Measurements from ENCODE around the gene SLC22A23.

SLC22A23 gene

DNA sequence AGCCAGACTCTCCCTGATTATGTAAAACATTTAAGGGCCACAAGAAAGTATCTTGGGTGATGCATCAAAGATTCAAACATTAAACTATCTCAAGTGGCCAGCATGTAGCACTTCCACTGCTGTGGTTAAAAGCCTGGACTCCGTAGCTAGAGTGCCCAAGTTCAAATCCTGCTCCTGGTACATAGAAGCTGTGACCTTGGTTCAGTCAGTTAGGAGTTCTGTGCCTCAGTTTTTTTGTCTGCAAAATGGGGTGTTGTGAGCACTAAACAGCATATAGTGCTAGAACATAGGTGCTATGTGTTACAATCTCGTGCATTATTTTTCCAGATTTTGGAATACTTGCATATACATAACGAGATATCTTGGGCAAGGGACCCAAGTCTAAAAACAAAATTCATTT is 129.4 kb downstream of the SLC22A23 start:
- H3K4me3 ChIP-seq (ENCODE audit: low read depth, low read length): no peak overlapping the region
- TF ChIP-seq, protein P1, sequence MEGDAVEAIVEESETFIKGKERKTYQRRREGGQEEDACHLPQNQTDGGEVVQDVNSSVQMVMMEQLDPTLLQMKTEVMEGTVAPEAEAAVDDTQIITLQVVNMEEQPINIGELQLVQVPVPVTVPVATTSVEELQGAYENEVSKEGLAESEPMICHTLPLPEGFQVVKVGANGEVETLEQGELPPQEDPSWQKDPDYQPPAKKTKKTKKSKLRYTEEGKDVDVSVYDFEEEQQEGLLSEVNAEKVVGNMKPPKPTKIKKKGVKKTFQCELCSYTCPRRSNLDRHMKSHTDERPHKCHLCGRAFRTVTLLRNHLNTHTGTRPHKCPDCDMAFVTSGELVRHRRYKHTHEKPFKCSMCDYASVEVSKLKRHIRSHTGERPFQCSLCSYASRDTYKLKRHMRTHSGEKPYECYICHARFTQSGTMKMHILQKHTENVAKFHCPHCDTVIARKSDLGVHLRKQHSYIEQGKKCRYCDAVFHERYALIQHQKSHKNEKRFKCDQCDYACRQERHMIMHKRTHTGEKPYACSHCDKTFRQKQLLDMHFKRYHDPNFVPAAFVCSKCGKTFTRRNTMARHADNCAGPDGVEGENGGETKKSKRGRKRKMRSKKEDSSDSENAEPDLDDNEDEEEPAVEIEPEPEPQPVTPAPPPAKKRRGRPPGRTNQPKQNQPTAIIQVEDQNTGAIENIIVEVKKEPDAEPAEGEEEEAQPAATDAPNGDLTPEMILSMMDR (IDR thresholded peaks at IDR 0.05; ENCODE audit: control insufficient read depth, extremely low read depth, insufficient read depth): no peak
- no peak for DNase-seq (ENCODE audit: low read depth)

DNA sequence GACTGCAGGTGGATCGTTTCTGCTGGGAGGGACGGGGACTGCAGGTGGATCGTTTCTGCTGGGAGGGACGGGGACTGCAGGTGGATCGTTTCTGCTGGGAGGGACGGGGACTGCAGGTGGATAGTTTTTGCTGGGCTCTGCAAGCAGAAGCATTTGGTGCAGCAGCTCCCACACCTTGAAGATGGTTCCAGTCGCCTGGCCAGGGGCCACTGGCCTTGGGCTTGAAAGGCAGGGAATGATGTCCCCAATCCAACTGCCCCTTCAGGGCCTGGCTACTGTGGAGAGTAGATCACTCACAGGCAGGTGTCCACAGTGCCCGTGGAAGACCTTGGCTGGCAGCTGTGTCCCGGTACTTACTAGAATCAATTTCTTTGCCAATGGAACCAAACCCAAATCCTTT is 129.9 kb downstream of the SLC22A23 start:
- H3K4me3 ChIP-seq (ENCODE audit: low read depth, low read length): no peak overlapping the region
- TF ChIP-seq, protein P1 (IDR thresholded peaks at IDR 0.05; ENCODE audit: control insufficient read depth, extremely low read depth, insufficient read depth): no peak
- no peak for DNase-seq (ENCODE audit: low read depth)

DNA sequence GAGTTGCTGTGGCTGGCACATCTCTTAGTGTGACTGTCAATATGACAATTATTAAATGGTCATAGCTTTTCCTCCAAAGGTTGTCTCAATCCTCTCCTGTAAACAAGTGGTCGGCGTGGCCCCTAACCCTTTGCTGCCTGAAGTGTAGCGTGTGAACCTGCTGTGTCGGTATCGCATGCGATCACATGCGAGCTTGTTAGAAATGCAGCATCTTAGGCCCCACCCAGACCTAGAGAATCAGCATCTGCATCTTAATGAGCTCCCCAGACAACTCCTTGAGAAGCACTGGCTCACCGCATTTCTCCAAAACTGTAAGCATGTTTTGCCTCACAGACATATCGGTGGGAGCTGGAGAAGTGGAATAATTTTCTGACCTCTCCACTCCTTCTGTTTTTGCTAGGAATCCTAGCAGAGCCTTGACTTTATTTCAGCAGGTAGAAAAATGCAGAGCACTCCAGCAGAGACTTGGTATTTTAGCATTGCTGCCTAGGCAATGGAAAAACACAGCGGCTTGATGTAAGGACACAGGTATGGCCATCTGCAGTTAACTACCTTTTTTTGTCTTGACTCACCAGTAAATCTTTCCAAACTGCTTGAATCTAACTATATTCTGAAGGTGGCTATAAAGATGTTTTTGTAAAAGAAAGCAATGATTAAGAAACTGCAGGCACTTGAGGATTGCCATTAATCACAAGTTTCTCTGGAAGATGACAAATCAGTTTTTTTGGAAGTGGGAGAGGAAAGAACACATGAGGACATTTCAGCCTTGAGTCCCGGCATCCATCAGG is 130.5 kb downstream of the SLC22A23 start:
- H3K4me3 ChIP-seq (ENCODE audit: low read depth, low read length): no peak overlapping the region
- TF ChIP-seq, protein P1 (IDR thresholded peaks at IDR 0.05; ENCODE audit: control insufficient read depth, extremely low read depth, insufficient read depth): no peak
- DNase-seq (ENCODE audit: low read depth): no peak

DNA sequence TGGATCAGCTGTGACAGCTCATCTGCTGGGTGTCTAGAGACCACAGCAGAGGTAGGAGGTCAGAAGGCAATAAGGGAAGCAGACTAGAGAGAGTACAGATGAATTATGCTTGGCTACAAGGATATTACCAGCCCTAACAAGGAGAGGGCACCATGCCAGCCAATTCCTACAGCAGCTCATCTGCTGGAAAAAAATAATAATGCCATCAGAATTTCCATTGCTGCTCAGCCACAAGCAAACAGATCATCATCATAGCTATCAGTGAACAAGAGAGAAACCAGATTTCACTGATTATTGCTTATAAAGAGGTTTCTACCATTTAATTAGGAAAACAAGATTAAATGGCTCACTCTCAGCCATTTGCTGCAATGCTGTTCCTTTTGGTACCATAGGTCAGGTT is 131.6 kb downstream of the SLC22A23 start:
- DNase-seq (ENCODE audit: low read depth): no peak
- TF ChIP-seq, protein P1 (IDR thresholded peaks at IDR 0.05; ENCODE audit: control insufficient read depth, extremely low read depth, insufficient read depth): no peak
- no peak overlapping the region for H3K4me3 ChIP-seq (ENCODE audit: low read depth, low read length)

DNA sequence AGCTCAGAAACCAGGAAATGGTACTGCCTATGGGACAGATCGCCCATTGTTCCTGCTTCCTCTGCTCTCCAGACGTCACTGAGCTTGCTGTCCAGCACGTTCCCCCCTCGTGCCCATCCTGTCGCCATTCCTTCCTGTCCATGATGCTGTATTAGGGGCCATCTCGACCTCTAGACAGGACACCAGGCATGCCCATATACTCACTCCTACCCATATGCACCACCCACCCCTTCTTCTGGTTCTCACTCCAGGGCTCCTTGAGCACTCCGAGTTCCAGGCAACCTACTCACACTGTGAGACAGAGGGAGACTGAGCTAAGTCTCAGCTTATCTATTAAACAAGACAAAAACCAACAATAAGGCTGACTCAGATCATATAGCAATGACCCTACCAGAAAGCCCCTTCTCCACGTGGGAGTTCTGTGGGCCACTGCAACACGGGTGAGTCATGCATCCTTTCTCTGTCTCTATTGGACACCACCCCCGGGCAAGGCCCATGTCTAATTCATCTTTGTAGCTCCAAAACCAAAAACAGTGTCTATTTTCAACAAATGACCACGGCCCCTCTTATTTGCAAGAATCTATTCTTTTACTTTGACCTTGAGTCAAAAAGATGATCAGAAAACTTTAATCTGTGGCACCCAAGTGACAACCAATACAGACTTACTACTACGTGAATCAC is 132.4 kb downstream of the SLC22A23 start:
- TF ChIP-seq, protein P1 (IDR thresholded peaks at IDR 0.05; ENCODE audit: control insufficient read depth, extremely low read depth, insufficient read depth): no peak
- no peak overlapping the region for H3K4me3 ChIP-seq (ENCODE audit: low read depth, low read length)
- DNase-seq (ENCODE audit: low read depth): no peak

DNA sequence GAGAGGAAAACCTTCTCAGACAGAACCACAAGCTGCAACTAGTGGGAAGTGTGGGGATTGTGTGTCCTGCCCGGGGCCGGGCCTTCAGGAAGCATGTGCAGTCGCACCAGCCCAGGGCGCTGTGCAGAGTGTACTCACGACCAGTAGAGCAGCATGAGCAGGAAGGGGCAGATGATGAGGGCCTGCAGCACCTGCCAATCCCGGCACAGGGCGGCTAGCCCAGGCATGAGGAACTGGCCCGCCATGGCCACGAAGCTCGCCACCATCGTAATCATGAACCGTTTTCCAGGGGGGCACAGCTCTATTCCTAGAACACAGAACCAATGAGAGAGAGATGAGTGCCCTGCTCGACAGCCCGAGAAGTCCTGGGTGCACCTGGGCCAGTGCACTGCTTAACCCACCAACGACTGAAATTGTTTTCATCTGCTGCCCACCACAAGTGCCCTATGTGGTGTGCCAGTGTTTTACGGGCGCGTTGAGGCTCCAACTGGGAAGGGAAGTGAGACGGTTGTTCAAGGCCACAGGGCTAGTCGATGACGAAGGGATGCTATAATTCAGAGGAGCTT is 133.1 kb downstream of the SLC22A23 start:
- no peak for DNase-seq (ENCODE audit: low read depth)
- H3K4me3 ChIP-seq (ENCODE audit: low read depth, low read length): no peak overlapping the region
- TF ChIP-seq, protein P1 (IDR thresholded peaks at IDR 0.05; ENCODE audit: control insufficient read depth, extremely low read depth, insufficient read depth): no peak
